T-helper 9 cell (primary cell): ENCODE measurements around the gene B3GAT2.
"Not testable (repeated sequence)": the region's sequence is repeated elsewhere in the genome, so short reads cannot be mapped to it uniquely, and the experiment has no call there.

Source experiments
- DNase-seq: peaks from one replicate; pipeline ENCODE4 v3.0.0-alpha.2; 2020
- total RNA-seq, 2 donors: gene quantifications; one replicate each; lab custom pipeline; 2026; lab: John Stamatoyannopoulos, UW

B3GAT2 gene, protein sequence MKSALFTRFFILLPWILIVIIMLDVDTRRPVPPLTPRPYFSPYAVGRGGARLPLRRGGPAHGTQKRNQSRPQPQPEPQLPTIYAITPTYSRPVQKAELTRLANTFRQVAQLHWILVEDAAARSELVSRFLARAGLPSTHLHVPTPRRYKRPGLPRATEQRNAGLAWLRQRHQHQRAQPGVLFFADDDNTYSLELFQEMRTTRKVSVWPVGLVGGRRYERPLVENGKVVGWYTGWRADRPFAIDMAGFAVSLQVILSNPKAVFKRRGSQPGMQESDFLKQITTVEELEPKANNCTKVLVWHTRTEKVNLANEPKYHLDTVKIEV
- 0 reads per million in 2 donors for total RNA-seq

- peak; percentile 1 for DNase-seq
Observed at GRCh38 chr6:70956451-70957283, at the start of gene B3GAT2. TSS of gene B3GAT2 (minus strand) at chr6:70957060. CDS start at chr6:70956429, 631 bp downstream.

DNA sequence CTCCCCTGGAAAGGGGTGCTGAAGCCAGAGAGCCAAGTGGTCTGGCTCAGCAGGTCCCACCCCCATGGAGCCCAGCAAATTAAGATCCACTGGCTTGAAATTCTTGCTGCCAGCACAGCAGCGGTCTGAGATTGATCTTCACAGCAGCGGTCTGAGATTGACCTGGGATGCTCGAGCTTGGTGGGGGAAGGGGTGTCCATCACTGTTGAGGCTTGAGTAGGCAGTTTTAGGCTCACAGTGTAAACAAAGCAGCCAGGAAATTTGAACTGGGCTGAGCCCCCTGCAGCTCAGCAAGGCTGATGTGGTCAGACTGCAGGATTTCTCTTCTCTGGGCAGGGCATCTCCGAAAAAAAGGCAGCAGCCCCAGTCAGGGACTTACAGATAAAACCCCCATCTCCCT lies 41.3 kb upstream of the B3GAT2 start:
- no peak for DNase-seq

DNA sequence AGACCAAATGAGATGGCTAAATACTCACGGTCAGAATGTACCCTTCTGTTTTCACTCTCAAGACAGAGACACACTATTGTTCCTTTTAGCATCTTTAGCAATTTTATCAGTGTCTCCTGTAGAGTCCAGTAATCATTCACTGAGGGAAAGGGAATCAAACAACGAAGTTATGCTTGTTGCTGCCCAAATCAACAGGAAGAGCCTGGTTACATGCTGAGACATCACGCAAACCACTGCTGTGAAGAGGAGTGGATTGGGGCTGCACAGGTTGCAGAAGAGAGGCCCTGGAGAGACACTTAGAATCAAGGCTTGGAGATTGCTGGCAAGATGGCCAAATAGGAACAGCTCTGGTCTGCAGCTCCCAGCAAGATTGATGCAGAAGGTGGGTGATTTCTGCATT lies 40.5 kb upstream of the B3GAT2 start:
- no peak for DNase-seq

- no peak for DNase-seq
Observed at GRCh38 chr6:70996106-70996505, 39.2 kb upstream of the B3GAT2 start.

DNA sequence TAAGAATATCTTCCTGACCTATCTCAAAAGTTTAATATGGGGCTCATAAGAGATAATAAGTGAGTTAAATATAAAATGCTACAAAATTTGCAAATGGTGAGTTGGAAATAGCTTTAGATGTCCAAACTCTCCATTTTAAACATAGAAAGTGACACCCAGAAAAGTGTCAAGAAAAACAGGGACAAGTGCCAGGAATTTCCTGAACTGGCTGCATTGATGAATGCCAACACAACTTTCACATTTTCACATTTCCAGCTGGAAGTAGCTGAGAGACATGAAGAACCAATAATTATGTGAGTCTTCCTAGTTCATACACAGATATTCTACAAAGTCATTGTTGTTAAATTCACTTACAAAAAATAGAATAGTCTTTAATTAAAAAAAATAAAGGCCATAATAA lies 38.6 kb upstream of the B3GAT2 start:
- DNase-seq = no peak

- DNase-seq = no peak
Observed at GRCh38 chr6:70991253-70991652, 34.4 kb upstream of the B3GAT2 start.

GRCh38 chr6:70985156-70985555 lies 28.3 kb upstream of the B3GAT2 start:
- DNase-seq = no peak

DNA sequence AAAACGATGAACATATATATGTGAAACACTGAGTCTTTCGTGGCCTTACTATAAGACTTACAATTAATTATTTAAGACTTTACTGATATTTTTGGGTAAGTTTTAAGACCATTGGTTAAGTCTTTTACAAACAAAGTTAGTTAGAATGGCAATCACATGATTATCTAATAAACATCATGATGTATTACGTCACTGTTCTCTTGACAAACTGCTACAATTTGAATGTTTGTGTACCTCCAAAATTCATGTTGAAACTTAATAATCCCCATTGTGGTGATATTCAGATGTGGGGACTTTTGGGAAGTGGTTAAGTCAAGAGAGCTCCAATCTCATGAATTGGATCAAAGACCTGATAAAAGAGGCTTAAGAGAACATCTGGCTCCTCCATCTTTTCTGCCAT lies 25.9 kb upstream of the B3GAT2 start:
- DNase-seq = no peak

- no peak for DNase-seq
Observed at GRCh38 chr6:70980727-70981126, 23.9 kb upstream of the B3GAT2 start.

DNA sequence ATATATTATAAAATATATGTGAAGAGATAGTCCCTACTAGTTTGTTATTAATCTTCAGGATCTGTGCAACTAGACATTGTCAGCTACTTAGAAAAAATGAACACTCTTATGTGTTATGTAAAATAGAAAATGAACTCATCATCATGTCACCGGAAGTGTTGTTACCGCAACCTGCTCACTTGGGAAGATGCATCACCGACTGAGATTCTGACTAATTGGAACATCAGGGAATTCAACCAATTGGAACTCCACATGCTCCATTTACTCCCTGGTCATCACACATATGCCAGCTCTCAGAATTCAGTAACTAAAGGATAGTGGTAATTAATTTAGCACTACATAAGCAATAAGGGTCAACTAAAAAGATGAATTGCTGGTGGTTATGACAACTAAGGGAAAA lies 16.7 kb upstream of the B3GAT2 start:
- no peak for DNase-seq

DNA sequence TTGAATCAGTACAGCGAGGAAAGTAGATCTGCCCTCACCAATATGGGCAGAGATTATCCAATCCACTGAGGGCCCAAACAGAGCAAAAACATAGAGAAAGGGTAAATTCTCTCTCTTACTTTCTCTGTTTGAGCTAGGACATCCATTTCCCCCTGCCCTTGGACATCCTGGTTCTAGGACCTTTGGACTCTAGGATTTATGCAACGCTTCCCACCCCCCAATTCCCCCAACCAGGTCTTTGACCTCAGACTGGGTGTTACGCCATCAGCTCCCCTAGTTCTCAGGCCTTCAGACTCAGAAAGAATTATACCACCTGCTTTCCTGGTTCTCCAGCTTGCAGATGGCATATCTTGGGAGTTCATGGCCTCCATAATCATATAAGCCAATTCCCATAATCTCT lies 10.2 kb upstream of the B3GAT2 start:
- no peak for DNase-seq

- no peak for DNase-seq
Observed at GRCh38 chr6:70957284-70957617, 391 bp upstream of the B3GAT2 start.

DNA sequence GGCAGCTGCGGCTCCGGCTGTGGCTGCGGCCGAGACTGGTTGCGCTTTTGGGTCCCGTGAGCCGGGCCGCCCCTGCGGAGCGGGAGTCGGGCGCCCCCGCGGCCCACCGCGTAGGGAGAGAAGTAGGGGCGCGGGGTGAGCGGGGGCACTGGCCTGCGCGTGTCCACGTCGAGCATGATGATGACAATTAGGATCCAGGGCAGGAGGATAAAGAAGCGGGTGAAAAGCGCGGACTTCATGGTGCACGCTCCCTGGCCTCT lies 739 bp downstream of the B3GAT2 start:
- DNase-seq = no peak

DNA sequence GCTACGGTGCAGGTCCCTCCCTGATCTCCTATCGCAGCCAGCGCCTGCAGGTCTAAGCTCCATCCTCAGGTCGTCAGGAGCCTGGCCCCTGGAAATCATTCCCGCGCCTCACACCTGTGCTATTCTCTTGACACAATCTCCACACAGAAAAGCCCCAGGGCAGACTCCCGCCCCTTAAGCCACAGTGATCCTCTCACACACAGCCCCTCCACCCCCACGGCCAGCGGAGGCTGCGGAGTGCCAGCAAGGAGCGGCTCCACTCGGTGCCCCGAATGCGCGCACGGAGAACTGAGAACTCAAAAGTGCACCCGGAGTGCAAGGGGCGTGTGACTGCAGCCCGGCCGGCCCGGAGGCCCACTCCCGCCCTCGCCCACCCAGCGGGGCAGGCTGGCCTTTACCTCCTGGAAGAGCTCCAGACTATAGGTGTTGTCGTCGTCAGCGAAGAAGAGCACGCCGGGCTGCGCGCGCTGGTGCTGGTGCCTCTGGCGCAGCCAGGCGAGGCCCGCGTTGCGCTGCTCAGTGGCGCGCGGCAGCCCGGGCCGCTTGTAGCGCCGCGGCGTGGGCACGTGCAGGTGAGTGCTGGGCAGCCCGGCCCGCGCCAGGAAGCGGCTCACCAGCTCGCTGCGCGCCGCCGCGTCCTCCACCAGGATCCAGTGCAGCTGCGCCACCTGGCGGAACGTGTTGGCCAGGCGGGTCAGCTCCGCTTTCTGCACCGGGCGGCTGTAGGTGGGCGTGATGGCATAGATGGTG lies 1.2 kb downstream of the B3GAT2 start:
- DNase-seq = peak; percentile 81

DNA sequence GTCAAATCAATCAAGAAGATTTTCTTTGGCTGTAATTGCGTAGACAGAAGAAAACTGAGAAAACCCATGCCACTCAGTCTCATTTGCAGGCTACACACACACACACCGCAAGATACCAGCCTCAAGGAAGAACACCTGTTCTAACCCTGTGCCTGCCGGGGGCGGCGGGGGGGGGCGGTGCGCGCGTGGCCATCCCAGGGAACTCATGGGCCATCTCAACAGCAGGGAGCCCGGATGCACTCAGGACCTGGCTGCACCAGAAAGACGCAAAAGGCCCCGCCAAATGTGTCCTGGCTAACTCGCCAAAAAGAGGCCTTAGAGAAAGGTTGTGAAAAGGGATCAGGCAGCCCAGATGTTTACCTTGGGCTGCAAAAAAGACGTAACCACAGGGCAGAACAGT lies 2.1 kb downstream of the B3GAT2 start:
- DNase-seq = no peak

DNA sequence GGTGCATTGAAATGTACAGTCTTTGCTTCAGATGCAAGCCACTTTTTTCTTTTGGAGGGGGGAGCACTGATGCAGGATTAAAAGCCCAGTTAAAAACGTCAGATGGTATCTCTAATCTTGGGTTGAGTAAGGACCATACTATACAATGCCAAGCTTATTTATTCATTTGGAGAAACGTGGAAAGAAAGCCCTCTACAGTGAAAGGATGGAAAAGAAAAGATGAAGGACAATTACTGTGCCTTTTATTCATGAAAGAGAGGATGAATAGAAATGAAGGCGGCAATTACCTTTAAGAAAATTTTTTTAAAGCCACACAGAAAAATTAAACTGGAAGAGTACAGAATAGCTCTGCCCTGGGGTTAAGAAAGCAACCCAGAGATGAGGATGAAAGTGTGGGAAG lies 2.7 kb downstream of the B3GAT2 start:
- DNase-seq = no peak

- no peak for DNase-seq
Observed at GRCh38 chr6:70952608-70953165, 4.2 kb downstream of the B3GAT2 start.

DNA sequence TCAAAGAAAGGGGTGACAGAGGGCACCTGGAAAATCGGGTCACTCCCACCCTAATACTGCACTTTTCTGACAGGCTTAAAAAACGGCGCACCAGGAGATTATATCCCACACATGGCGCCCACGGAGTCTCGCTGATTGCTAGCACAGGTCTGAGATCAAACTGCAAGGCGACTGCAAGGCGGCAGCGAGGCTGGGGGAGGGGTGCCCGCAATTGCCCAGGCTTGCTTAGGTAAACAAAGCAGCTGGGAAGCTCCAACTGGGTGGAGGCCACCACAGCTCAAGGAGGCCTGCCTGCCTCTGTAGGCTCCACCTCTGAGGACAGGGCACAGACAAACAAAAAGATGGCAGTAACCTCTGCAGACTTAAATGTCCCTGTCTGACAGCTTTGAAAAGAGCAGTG lies 12.5 kb downstream of the B3GAT2 start:
- not testable (repeated sequence) for DNase-seq

DNA sequence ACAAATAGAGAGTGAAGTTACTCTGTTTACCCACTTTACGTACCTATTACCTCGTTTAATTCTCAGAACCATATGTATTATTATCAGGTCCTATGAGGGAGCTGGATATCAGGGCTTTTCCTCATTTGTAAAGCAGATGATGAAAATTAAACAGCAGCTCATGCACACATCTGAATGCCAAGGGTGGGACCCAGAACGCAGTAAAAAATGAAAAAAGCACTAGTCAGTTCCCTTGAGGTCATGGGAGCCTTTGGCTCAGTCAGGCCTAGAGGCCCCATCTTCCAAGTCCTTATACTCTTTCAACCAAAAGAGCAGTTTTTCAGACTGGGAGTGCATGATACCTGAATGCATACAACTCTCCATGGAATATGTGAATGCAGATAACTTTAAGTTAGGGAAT lies 23.0 kb downstream of the B3GAT2 start:
- DNase-seq = no peak

- DNase-seq = no peak
Observed at GRCh38 chr6:70905742-70906141, 51.1 kb downstream of the B3GAT2 start.

GRCh38 chr6:70903665-70904452 lies 53.0 kb downstream of the B3GAT2 start:
- DNase-seq = no peak

- DNase-seq = no peak
Observed at GRCh38 chr6:70901324-70901723, 55.5 kb downstream of the B3GAT2 start.

DNA sequence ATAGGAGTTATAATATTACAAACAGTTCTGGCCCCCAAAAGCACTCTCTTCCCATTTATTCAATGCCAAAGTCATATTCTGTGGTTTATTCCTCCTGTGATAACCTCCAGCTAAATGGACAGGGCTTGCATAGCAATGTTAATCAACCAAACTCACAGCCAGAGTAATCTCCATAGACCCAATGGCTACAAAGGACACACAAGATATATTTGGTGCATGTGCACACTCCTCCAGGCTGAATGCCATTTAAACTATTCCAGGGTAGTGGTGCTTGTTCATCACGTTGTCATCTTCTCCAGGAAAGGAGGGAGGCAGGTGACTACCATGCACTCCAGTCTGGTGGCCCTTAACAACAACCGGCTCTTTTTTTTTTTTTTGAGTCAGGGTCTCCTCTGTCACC lies 56.8 kb downstream of the B3GAT2 start:
- DNase-seq = no peak
